ELF-1 (cell line): ENCODE measurements around the gene ZC3H13.
A peak's percentile ranks its signal among the peaks of the same experiment; 100 is the strongest.

Source experiments
- DNase-seq: peaks from one replicate; pipeline ENCODE4 v3.0.0-alpha.2; 2016; ENCODE audit warnings: low read depth, low spot score

The ZC3H13 gene

GRCh38 chr13:45940061-45940460 lies 112.5 kb downstream of the ZC3H13 start:
- DNase-seq = no peak

DNA sequence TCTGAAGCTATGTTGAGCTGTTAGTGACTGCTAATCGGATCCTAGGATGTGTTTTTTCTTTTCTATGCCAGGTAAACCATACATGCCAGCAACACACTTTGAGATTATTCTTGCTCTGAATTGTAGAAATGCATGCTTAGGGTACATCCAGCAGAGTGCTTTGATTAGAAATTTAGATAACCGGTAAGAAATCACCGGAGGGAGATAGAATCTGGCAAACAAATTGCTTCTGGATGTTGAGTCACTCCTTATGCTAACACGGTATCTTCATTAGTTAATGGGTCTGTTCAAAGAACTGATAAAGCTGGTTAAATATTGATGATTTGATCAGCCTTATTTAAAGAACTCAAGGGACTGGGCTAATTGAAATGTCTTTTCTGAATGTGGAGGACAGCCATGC lies 115.9 kb downstream of the ZC3H13 start:
- DNase-seq = no peak

DNA sequence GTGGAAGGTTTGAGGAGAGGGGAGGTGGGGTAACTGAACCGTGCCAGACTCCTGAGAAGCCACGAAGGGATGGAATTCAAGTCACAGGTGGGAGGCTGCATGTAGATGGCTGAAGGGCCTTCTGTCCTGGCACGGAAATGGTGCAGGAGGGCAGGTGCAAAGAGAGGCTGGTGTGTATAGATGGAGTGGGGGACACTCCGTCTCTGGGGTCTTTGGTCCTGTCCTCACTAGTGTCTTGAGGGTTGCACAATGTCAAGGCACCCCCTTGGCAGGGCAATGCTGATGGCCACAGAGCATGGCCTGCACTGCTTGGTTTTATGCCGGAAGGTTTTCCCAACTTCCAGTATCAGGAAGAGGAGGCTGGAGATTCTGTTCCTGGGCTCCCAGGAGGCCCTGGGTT lies 118.3 kb downstream of the ZC3H13 start:
- DNase-seq = no peak

- DNase-seq = no peak
Measured at GRCh38 chr13:45933203-45933908, 119.2 kb downstream of the ZC3H13 start.

- no peak for DNase-seq
Measured at GRCh38 chr13:45932676-45933075, 119.9 kb downstream of the ZC3H13 start.

DNA sequence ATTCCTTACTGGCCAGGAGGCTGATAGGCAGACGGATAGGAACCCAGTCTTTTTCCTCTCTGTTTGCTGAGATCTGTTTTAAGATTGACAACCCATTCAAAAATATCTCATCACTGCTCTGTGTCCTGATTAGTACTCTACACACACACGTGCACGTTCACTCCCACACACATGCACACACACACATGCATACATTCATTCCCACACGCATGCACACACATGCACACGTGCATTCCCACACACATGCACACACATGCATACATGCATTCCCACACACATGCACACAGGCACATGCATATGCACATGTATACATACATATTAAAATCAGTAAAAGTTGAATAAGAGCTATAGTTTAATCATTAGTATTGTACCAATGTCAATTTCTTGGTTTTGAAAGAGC lies 120.4 kb downstream of the ZC3H13 start:
- DNase-seq = no peak

DNA sequence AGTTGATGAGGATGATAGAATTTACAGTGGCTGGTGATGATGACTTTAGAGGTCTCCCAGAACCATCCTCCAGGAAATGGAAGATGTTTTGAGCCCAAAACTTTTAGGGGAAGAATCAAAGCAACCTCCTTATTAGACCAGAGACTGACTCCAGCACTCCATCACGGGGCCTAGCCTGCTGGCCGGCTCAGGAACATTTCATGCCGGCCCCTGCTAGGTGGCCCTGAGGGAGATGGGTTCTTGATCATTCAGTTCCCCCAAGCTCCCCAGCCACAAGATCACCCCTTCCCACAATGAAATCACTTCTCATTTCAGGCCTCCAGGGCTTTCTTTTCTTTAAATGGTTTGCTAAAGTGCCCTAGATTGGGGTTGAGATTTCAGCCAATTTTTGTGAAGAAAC lies 121.3 kb downstream of the ZC3H13 start:
- no peak for DNase-seq

DNA sequence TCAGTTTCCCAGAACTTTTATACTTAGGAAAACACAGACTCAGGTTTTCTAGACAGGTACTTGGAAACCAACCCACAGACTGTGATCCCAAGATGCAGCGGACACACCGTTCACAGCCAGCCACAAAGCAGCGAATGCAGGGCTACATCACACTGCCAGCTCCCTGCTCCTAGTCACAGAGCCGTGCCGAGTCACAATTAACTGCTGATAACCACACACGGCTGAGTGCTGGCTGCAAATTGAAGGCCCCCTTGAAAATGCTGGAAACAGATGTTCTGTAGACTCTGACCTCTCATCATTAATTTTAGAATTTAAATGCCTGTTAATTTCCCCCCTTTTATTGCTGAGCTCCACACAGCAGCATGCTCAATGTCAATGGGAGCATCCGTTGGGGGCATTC lies 122.4 kb downstream of the ZC3H13 start:
- no peak for DNase-seq

DNA sequence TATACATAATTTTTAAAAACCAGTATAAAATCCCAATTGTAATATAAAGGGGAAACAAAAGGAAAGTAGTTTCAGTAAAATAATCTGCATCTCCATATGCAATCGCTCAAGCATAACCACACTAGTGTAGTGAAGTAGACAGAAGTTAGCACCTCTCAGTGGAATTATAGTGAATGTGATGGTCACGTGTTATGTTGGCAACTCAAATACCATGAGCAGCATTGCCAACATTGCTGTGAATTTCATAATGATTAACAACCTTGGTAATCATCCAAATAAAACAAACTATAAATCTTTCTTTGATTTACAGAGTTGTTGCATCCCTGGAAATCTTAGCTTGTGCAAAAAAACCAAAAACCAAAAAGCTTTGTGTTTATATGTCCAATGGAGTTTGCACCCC lies 123.7 kb downstream of the ZC3H13 start:
- DNase-seq = no peak

DNA sequence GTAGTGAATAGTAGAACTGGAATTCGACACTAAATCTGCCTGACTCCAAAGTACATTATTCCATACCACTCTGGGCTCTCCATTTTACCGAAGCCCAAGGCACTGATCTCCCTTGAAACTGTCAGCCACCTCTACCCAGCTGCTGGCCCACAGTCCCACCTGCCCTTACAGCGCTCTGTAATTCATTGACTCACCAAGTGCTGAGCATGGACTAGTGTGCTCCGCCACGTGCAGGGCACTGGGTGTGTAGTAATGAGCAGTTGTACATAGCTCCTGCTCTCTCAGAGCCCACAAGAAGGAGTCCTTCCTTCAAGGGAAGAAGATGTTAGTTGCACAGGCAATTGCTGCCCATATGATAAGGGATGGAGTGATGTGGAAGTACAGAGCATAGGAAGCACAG lies 124.4 kb downstream of the ZC3H13 start:
- DNase-seq = no peak

GRCh38 chr13:45926741-45927140 lies 125.8 kb downstream of the ZC3H13 start:
- no peak for DNase-seq

DNA sequence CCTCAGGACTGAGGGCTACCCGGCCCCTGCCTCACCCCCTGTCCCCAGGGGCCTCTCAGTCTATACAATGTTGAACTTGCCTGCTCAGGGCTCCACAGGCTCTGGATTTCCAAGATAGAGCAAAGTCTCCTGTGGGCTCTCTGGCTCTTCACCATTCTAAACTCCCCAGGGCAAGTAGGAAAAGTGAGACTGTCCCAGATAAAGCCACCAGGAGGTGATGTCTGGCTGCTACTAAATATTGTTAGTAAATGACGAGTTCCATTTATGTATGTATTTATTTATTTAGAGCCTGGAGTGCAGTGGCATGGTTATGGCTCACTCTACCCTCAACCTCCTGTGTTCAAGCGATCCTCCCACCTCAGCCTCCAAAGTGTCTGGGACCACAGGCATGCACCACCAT lies 127.4 kb downstream of the ZC3H13 start:
- DNase-seq = no peak

DNA sequence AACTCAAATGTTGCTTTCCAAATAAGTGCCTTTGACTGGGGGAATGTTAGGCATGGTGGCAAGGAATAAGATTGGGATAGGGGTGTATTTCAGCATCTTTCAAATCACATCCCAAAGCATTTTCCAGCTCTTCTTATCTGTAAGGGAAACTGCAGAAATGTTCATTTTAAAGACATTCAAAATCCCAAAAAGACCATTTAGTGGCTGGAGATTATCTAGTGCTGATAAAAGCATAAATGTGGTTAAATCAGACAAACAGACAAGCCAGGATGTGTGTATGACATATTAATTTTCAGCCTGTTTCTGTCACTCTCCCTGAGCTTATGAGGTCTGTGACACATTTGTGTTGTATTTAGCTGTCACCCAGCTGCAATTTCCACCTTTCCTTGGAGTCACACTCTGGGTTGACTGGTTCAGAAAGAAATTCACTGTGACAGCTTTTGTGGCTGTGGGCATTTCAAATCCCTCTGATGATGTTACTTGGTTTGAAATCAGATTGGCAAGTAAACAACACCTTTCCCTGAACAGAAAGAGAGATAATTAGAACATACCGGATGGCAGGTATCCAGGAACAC lies 131.3 kb downstream of the ZC3H13 start:
- no peak for DNase-seq

GRCh38 chr13:45918597-45918996 lies 133.9 kb downstream of the ZC3H13 start:
- DNase-seq = no peak

- no peak for DNase-seq
Measured at GRCh38 chr13:45917019-45917418, 135.5 kb downstream of the ZC3H13 start.

DNA sequence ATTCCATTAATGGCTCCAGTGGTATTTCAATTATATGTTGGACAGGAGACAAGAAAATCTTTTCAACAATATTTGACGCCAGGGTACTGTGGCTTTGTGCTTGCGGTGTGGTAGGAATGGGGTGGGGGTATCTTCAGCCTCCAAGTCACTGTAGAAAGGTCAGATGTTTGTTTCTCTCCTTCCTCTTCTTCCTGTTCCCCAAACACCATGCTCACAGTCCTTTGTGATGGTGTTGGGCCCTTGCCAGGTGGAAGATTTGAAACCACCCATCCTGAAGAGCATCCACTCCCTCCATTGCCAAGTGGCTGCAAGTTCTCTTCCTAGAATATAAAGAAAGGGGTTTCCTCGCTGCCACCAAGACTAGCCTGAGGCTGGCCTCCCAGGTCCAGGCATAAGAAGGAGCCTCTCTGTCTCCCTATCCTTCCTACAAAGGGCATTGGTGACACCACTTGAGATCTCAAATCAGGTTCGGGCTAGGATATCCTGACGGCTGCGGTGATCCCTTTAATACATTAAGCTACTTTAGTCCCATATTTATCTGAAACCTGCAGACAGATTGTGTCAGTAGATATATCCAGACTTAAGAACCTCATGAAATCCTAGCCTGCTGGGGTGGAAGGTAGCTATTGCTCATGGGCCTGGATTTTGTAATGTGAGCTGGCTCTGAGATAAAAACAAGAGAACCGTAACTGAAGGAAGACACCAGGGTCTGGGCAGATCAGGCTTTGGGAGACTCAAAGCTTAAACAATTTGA lies 136.7 kb downstream of the ZC3H13 start:
- peak; percentile 11 for DNase-seq

DNA sequence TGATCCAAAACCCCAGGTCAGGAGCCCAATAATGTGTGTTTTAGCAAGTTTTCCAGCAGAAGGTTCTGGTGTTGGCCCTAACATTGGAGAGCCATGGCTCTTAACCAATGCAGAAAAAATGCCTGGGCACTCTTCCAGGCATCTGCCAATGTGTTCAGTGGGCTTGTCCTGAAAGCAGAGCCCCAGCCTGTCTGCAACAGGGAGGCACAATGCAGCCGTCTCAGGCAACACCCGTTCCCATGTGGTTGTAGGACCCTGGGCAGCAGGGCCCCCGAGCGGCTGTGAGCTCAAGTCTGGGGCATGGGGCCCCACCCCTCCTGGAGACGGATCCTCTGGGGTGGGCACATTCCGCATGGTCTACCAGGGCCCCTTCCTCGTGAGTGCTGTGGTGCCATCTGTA lies 142.9 kb downstream of the ZC3H13 start:
- DNase-seq = no peak

GRCh38 chr13:45909089-45909488 lies 143.5 kb downstream of the ZC3H13 start:
- DNase-seq = no peak

DNA sequence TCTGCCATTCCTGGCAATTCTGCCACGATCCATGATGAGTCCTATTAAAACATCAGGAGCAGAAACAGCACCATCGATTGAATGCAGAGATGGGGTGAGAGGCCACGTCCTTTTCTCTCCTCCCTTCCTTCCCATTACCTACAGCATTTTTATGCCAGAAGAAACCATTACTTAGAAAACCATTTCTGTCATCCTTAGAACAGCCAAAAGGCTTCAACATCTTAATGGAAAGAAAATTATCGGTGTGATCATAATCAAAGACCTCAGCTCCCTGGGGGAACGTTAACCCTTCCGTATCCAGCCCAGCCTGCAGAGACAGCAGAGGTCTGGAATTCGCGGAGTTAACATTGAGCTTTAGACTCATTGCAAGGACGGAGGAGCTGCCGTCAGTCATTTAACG lies 145.0 kb downstream of the ZC3H13 start:
- no peak for DNase-seq
